GM12878 (cell line): ENCODE measurements around the gene SHFL. TPM values are rescaled to one million over a fixed set of nuclear protein-coding genes. Genes with fewer than 3 reads are reported as not detected.

ENCODE experiments used
- CBFB ChIP-seq: IDR thresholded peaks from 2 replicates; pipeline ENCODE4 v1.6.1; 2016; ENCODE audit warnings: antibody characterized with exemption, low read depth
- CHD2 ChIP-seq: IDR thresholded peaks from 2 replicates; pipeline ENCODE4 v1.6.1; 2011; ENCODE audit warnings: low read depth, low read length, improper control_type of control experiment, borderline replicate concordance
- ELK1 ChIP-seq: IDR thresholded peaks from 2 replicates; pipeline ENCODE4 v1.6.1; 2012; ENCODE audit warnings: low read depth, low read length, improper control_type of control experiment
- ETV6 ChIP-seq, 2 experiments: fragments of 450-650 bp in 1 of 2; IDR thresholded peaks in 1 of 2; conservative IDR thresholded peaks in 1 of 2; 2 replicates each; pipeline ENCODE4 v1.6.1; 2014; ENCODE audit warnings: antibody characterized with exemption in 1 of 2, borderline replicate concordance in 1 of 2, low read depth in 1 of 2, mild to moderate bottlenecking in 1 of 2, moderate library complexity in 1 of 2
- GABPA ChIP-seq: IDR thresholded peaks from 2 replicates; pipeline ENCODE4 v1.6.1; 2014; ENCODE audit warnings: antibody characterized with exemption, low read depth, mild to moderate bottlenecking, inconsistent platforms
- HCFC1 ChIP-seq: fragments of 150-350 bp; IDR thresholded peaks from 2 replicates; pipeline ENCODE4 v1.6.1; 2014; ENCODE audit warnings: low read length
- JUND ChIP-seq: IDR thresholded peaks from 2 replicates; pipeline ENCODE4 v1.6.1; 2012; ENCODE audit warnings: low read depth, mild to moderate bottlenecking, low read length, improper control_type of control experiment, moderate library complexity
- KAT2A ChIP-seq: conservative IDR thresholded peaks from 2 replicates; pipeline ENCODE4 v1.6.1; 2011; ENCODE audit warnings: low read depth, low read length; ENCODE audit not compliant: control insufficient read depth
- MTA2 ChIP-seq: fragments of 450-650 bp; IDR thresholded peaks from 2 replicates; pipeline ENCODE4 v1.6.1; 2016; ENCODE audit warnings: low read depth, mild to moderate bottlenecking, moderate library complexity
- NR2C2 ChIP-seq: IDR thresholded peaks from 2 replicates; pipeline ENCODE4 v1.6.1; 2011; ENCODE audit warnings: borderline replicate concordance, low read depth; ENCODE audit not compliant: control insufficient read depth, insufficient read length
- NRF1 ChIP-seq: conservative IDR thresholded peaks from 2 replicates; pipeline ENCODE4 v1.6.1; 2011; ENCODE audit warnings: mild to moderate bottlenecking, low read depth, low read length, improper control_type of control experiment
- PML ChIP-seq: IDR thresholded peaks from 2 replicates; pipeline ENCODE4 v1.6.1; 2012; ENCODE audit warnings: low read length, inconsistent platforms
- POU2F2 ChIP-seq: IDR thresholded peaks from 3 replicates; pipeline ENCODE4 v1.6.1; 2011; ENCODE audit warnings: low read depth, mild to moderate bottlenecking, low read length, borderline replicate concordance
- RBBP5 ChIP-seq: fragments of 200-600 bp; sonication (generic); conservative IDR thresholded peaks from 2 replicates; pipeline ENCODE4 v1.6.1; 2016
- SPI1 ChIP-seq: IDR thresholded peaks from 2 replicates; pipeline ENCODE4 v1.6.1; 2011; ENCODE audit warnings: low read depth, mild to moderate bottlenecking, low read length, moderate library complexity, borderline replicate concordance; ENCODE audit not compliant: insufficient read depth
- SREBF1 ChIP-seq: IDR thresholded peaks from 2 replicates; pipeline ENCODE4 v1.6.1; 2012; ENCODE audit warnings: mild to moderate bottlenecking, low read length
- SRF ChIP-seq, 2 experiments: IDR thresholded peaks; 2 replicates each; pipeline ENCODE4 v1.6.1; 2011; ENCODE audit warnings: low read depth in 2 of 2, low read length in 2 of 2, mild to moderate bottlenecking in 1 of 2, moderate library complexity in 1 of 2
- TAF1 ChIP-seq: IDR thresholded peaks from 2 replicates; pipeline ENCODE4 v1.6.1; 2011; ENCODE audit warnings: mild to moderate bottlenecking, low read depth, low read length, borderline replicate concordance
- TBL1XR1 ChIP-seq: IDR thresholded peaks from 2 replicates; pipeline ENCODE4 v1.6.1; 2012; ENCODE audit warnings: low read depth, low read length, improper control_type of control experiment
- TCF3 ChIP-seq: IDR thresholded peaks from 2 replicates; pipeline ENCODE4 v1.6.1; 2012; ENCODE audit warnings: low read depth, mild to moderate bottlenecking, low read length, borderline replicate concordance; ENCODE audit not compliant: insufficient read depth
- TCF7 ChIP-seq: IDR thresholded peaks from 2 replicates; pipeline ENCODE4 v1.6.1; 2014; ENCODE audit warnings: antibody characterized with exemption, borderline replicate concordance
- YY1 ChIP-seq: IDR thresholded peaks from 2 replicates; pipeline ENCODE4 v1.6.1; 2011; ENCODE audit warnings: low read depth, mild to moderate bottlenecking, low read length
- polyA plus RNA-seq, 11 experiments: library from polyadenylated mRNA; depleted of rRNA in 4 of 11; unstranded in 6 of 11; stranded (reverse) in 5 of 11; fragments of >200 nt; fragmentation: Nextera tagmentation in 4 of 11; fragmentation: Illumina TruSeq in 1 of 11; extraction: Ambion mirVana in 4 of 11; extraction: Trizol in 1 of 11; gene quantifications; 1 replicate in 1 of 11; 2 replicates in 10 of 11; pipeline versions ENCODE4 v1.2.1 to v1.2.3, GENCODE V29; 2011 to 2016; ENCODE audit warnings: inconsistent platforms in 2 of 11, missing spikeins in 2 of 11, low read depth in 1 of 11
- total RNA-seq, 4 experiments: library from RNA; depleted of rRNA in 3 of 4; stranded (reverse); fragments of >200 nt in 3 of 4; fragmentation: Illumina TruSeq in 1 of 4; extraction: Trizol in 1 of 4; gene quantifications; 2 replicates each; pipeline versions ENCODE4 v1.2.1 to v1.2.3, GENCODE V29; 2013 to 2021
- TF ChIP-seq, protein P1 (sequence below): fragments of 450-650 bp; conservative IDR thresholded peaks from 2 replicates; pipeline ENCODE4 v1.6.1; 2017; ENCODE audit warnings: mild to moderate bottlenecking, moderate library complexity
- TF ChIP-seq, protein P2 (sequence below): IDR thresholded peaks from 2 replicates; pipeline ENCODE4 v1.6.1; 2012; ENCODE audit warnings: low read depth, low read length, improper control_type of control experiment

The SHFL gene
- total and polyA plus RNA-seq, 10 of the 15 experiments (the other 5 are each of a cell fraction or from before 2014, with no cell fraction given) = 8.0 to 83.8 (median 40.7) TPM

- TF ChIP-seq TCF7 (no peak), POU2F2 (no peak), YY1 (no peak), TBL1XR1 (0 out of 2 replicates have a peak, but pooled peaks have one; percentile 14), SRF (IDR thresholded peaks at IDR 0.05; ENCODE audit: low read depth in 2 of 2, low read length in 2 of 2) (0 out of 4 replicates have a peak, but pooled peaks of 1 of the 2 experiments have one; percentile 15), CHD2 (peak; percentile 43; the same call in 1 of the 2 replicates), ETV6 (conservative IDR thresholded peaks at IDR 0.05 in 1 of 2, IDR thresholded peaks at IDR 0.05 in 1 of 2; ENCODE audit: borderline replicate concordance in 1 of 2, low read depth in 1 of 2) (no peak), RBBP5 (no peak), MTA2 (no peak), NR2C2 (no peak), GABPA (no peak), TAF1 (no peak), ELK1 (no peak), JUND (no peak), KAT2A (no peak), CBFB (no peak), TCF3 (0 out of 2 replicates have a peak, but pooled peaks have one; percentile 34), SPI1 (0 out of 2 replicates have a peak, but pooled peaks have one; percentile 11), SREBF1 (no peak), HCFC1 (no peak), PML (no peak), NRF1 (0 out of 2 replicates have a peak, but pooled peaks have one; percentile 19)
- TF ChIP-seq, protein P1, sequence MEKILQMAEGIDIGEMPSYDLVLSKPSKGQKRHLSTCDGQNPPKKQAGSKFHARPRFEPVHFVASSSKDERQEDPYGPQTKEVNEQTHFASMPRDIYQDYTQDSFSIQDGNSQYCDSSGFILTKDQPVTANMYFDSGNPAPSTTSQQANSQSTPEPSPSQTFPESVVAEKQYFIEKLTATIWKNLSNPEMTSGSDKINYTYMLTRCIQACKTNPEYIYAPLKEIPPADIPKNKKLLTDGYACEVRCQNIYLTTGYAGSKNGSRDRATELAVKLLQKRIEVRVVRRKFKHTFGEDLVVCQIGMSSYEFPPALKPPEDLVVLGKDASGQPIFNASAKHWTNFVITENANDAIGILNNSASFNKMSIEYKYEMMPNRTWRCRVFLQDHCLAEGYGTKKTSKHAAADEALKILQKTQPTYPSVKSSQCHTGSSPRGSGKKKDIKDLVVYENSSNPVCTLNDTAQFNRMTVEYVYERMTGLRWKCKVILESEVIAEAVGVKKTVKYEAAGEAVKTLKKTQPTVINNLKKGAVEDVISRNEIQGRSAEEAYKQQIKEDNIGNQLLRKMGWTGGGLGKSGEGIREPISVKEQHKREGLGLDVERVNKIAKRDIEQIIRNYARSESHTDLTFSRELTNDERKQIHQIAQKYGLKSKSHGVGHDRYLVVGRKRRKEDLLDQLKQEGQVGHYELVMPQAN = peak; percentile 39; the same call in 1 of the 2 replicates
- TF ChIP-seq, protein P2, sequence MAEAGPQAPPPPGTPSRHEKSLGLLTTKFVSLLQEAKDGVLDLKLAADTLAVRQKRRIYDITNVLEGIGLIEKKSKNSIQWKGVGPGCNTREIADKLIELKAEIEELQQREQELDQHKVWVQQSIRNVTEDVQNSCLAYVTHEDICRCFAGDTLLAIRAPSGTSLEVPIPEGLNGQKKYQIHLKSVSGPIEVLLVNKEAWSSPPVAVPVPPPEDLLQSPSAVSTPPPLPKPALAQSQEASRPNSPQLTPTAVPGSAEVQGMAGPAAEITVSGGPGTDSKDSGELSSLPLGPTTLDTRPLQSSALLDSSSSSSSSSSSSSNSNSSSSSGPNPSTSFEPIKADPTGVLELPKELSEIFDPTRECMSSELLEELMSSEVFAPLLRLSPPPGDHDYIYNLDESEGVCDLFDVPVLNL = no peak
Observed at GRCh38 chr19:10085641-10086590, at the start of gene SHFL (continued).
